ENCODE data around the gene FGD6.

GRCh38 chr12:95225645-95226212, 8.5 kb upstream of the FGD6 start:
- no peak for TF ChIP-seq CTCF (IDR thresholded peaks at IDR 0.05; ENCODE audit: insufficient read depth, low read length, poor library complexity, severe bottlenecking)
- TF ChIP-seq EZH2phosphoT487 (conservative IDR thresholded peaks at IDR 0.05; ENCODE audit: low read length): no peak

Measured in SU-DHL-6 (cell line).